ENCODE measurements around the gene CCDC196. TPM values are rescaled to one million over a fixed set of nuclear protein-coding genes. Genes with fewer than 3 reads are reported as not detected.

Gene CCDC196
- total RNA-seq, 1 donor from 2014 or later, result not detected

DNA sequence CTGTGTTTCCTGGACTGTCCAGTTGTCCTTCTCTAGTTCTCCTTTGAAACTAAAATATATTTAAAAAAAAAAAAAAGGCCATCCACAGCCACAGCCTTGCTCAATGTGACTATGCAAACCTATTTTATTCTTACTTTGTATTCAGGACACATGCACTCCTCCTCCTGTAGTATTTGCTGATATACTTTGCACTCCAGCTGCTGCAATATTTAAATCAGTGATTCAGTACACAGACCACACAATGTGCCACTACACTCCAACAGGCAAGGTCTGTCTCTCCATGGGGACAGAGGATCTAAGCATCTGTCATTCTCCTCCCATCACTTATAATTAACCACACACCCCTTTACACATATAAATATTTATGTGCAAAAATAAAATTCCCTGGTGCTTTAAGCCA lies 40.2 kb upstream of the CCDC196 start:
- CTCF ChIA-PET, result no interaction called here
- POLR2A ChIA-PET, result no interaction called here
- Mint-ChIP-seq H3K4me1 (no peaks in the 10 kb centered on the region), H3K27ac (no peak overlapping the region), H3K27me3 (no peaks in the 10 kb centered on the region), H3K9me3 (peaks cover 4% of the 10 kb centered on the region), H3K36me3 (ENCODE audit: low read depth) (no peaks in the 10 kb centered on the region), H3K4me3 (no peak overlapping the region)
- DNase-seq, result no peak
- intact Hi-C loops (cut with micrococcal nuclease), result no loop called here
- TF ChIP-seq, protein P1, sequence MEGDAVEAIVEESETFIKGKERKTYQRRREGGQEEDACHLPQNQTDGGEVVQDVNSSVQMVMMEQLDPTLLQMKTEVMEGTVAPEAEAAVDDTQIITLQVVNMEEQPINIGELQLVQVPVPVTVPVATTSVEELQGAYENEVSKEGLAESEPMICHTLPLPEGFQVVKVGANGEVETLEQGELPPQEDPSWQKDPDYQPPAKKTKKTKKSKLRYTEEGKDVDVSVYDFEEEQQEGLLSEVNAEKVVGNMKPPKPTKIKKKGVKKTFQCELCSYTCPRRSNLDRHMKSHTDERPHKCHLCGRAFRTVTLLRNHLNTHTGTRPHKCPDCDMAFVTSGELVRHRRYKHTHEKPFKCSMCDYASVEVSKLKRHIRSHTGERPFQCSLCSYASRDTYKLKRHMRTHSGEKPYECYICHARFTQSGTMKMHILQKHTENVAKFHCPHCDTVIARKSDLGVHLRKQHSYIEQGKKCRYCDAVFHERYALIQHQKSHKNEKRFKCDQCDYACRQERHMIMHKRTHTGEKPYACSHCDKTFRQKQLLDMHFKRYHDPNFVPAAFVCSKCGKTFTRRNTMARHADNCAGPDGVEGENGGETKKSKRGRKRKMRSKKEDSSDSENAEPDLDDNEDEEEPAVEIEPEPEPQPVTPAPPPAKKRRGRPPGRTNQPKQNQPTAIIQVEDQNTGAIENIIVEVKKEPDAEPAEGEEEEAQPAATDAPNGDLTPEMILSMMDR (IDR thresholded peaks at IDR 0.05), result no peak
- no peak for ATAC-seq (ENCODE audit: low read depth)

- POLR2A ChIA-PET, result no interaction called here
- H3K27me3 Mint-ChIP-seq, result no peaks in the 10 kb centered on the region
- CTCF ChIA-PET, result no interaction called here
- no peaks in the 10 kb centered on the region for H3K4me1 Mint-ChIP-seq
- DNase-seq (no peak), ATAC-seq (ENCODE audit: low read depth) (no peak)
- intact Hi-C loops (cut with micrococcal nuclease), result no loop called here
- TF ChIP-seq, protein P1 (IDR thresholded peaks at IDR 0.05), result no peak
- H3K9me3 Mint-ChIP-seq, result peaks cover 3% of the 10 kb centered on the region
- H3K4me3 Mint-ChIP-seq, result no peak overlapping the region
- no peak overlapping the region for H3K27ac Mint-ChIP-seq
- no peaks in the 10 kb centered on the region for H3K36me3 Mint-ChIP-seq (ENCODE audit: low read depth)
These were observed 32.7 kb upstream of the CCDC196 start for GRCh38 chr14:66453469-66453868.

DNA sequence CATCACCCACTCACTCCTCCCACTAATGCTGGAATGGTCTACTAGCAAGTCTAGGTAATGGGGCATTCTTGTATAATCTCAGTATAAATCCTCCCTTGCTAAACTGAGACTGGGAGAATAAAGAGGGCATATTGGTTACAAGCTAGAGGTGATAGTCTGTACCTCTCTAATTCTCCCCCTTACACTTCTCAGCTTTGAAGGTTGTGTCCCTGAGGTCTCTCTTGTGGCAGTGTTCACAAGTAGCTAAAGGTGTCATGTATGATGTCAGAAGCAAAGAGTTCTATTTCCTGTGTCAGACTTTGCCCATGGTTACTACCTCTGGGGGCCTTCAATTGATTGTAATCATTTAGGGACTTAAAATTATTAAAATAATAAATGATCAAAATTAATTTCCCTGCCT lies 26.6 kb upstream of the CCDC196 start:
- POLR2A ChIA-PET, result interaction anchor here (0.6 kb wide), 1 partner anchor 158 kb away, joined by 4 read pairs; no protein-coding TSS in a partner anchor
- ATAC-seq (ENCODE audit: low read depth) (no peak), DNase-seq (no peak)
- H3K36me3 Mint-ChIP-seq (ENCODE audit: low read depth), result no peaks in the 10 kb centered on the region
- H3K4me3 Mint-ChIP-seq, result no peak overlapping the region
- CTCF ChIA-PET, result no interaction called here
- peaks cover 3% of the 10 kb centered on the region for H3K9me3 Mint-ChIP-seq
- H3K27me3 Mint-ChIP-seq, result no peaks in the 10 kb centered on the region
- intact Hi-C loops (cut with micrococcal nuclease), result no loop called here
- H3K4me1 Mint-ChIP-seq, result no peaks in the 10 kb centered on the region
- TF ChIP-seq, protein P1 (IDR thresholded peaks at IDR 0.05), result no peak
- no peak overlapping the region for H3K27ac Mint-ChIP-seq

DNA sequence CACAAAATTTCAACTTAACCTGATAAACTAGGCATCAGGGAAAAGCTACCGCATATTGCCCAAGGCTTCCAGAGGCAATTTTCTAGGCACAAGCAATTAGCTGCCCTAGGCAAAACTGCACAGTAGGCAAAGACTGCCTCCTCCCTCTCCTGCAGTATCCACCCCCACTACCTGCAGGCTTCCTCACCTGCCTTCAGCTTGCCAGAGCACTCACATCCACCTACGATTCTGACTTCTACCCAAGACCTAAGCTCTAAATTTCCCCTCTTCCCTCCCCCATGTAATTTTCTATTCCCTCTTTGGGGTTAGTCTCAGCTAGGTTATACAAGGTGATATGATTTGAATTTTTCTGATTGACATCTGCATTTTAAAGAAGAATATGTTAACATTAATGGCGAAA lies 21.9 kb upstream of the CCDC196 start:
- peaks cover 2% of the 10 kb centered on the region for H3K36me3 Mint-ChIP-seq (ENCODE audit: low read depth)
- H3K27ac Mint-ChIP-seq, result no peak overlapping the region
- H3K4me1 Mint-ChIP-seq, result no peaks in the 10 kb centered on the region
- ChIA-PET POLR2A (no interaction called here), CTCF (no interaction called here)
- ATAC-seq (ENCODE audit: low read depth) (no peak), DNase-seq (no peak)
- H3K4me3 Mint-ChIP-seq, result no peak overlapping the region
- intact Hi-C loops (cut with micrococcal nuclease), result no loop called here
- no peaks in the 10 kb centered on the region for H3K27me3 Mint-ChIP-seq
- TF ChIP-seq, protein P1 (IDR thresholded peaks at IDR 0.05), result no peak
- H3K9me3 Mint-ChIP-seq, result peaks cover 4% of the 10 kb centered on the region

GRCh38 chr14:66468778-66469367 lies 17.3 kb upstream of the CCDC196 start:
- TF ChIP-seq, protein P1 (IDR thresholded peaks at IDR 0.05), result no peak
- Mint-ChIP-seq H3K36me3 (ENCODE audit: low read depth) (peaks cover 7% of the 10 kb centered on the region), H3K4me3 (no peak overlapping the region), H3K9me3 (peaks cover 12% of the 10 kb centered on the region), H3K4me1 (no peaks in the 10 kb centered on the region), H3K27ac (no peak overlapping the region), H3K27me3 (no peaks in the 10 kb centered on the region)
- intact Hi-C loops (cut with micrococcal nuclease), result no loop called here
- ChIA-PET POLR2A (no interaction called here), CTCF (no interaction called here)
- DNase-seq, result no peak
- ATAC-seq (ENCODE audit: low read depth), result no peak
